CD8-positive, alpha-beta memory T cell (primary cell): ENCODE results near the gene EBF4. TPM values are rescaled to one million over a fixed set of nuclear protein-coding genes. Genes with fewer than 3 reads are reported as not detected.

ENCODE experiments used
- CTCF ChIA-PET: fragments of 350-600 bp; sonication (Branson Sonifier 250); formaldehyde crosslinking; loops from one replicate; lab custom pipeline; 2021; ENCODE audit warnings: antibody characterized with exemption; lab: Charles Lee
- POLR2A ChIA-PET: fragments of 350-600 bp; sonication (Branson Sonifier 250); formaldehyde crosslinking; loops from one replicate; lab custom pipeline; 2021; ENCODE audit warnings: antibody characterized with exemption; lab: Charles Lee
- DNase-seq, 5 donors: peaks; one replicate each; pipeline versions ENCODE4 v3.0.0 to v3.0.0-alpha.2; 2020 to 2022; ENCODE audit warnings: mixed read lengths in 1 of 5
- H3K27ac ChIP-seq: one replicate; pipeline ENCODE4 v1.7.0; 2013; ENCODE audit warnings: low read depth, mild to moderate bottlenecking, low read length, moderate library complexity
- H3K27me3 ChIP-seq: 2 replicates; pipeline ENCODE4 v1.7.0; 2013; ENCODE audit warnings: low read length, mild to moderate bottlenecking; ENCODE audit not compliant: insufficient read depth, poor library complexity, severe bottlenecking
- H3K36me3 ChIP-seq: 2 replicates; pipeline ENCODE4 v1.7.0; 2013; ENCODE audit warnings: mild to moderate bottlenecking, low read length, moderate library complexity; ENCODE audit not compliant: insufficient read depth
- H3K4me1 ChIP-seq: 2 replicates; pipeline ENCODE4 v1.7.0; 2013; ENCODE audit warnings: mild to moderate bottlenecking, low read length, moderate library complexity; ENCODE audit not compliant: insufficient read depth
- H3K4me3 ChIP-seq: 2 replicates; pipeline ENCODE4 v1.7.0; 2013; ENCODE audit warnings: mild to moderate bottlenecking, low read length
- H3K9me3 ChIP-seq: 2 replicates; pipeline ENCODE4 v1.7.0; 2013; ENCODE audit warnings: mild to moderate bottlenecking, low read length
- H3K27ac Mint-ChIP-seq, 8 donors: one replicate each; pipeline ENCODE4 v1.8.0; 2020 to 2021; ENCODE audit warnings: mixed read lengths in 8 of 8, mild to moderate bottlenecking in 6 of 8, inconsistent platforms in 3 of 8, moderate library complexity in 3 of 8
- H3K27me3 Mint-ChIP-seq, 2 donors: one replicate each; pipeline ENCODE4 v1.8.0; 2020 to 2021; ENCODE audit warnings: mixed read lengths in 2 of 2, mild to moderate bottlenecking in 1 of 2, moderate library complexity in 1 of 2
- H3K36me3 Mint-ChIP-seq, 3 donors: one replicate each; pipeline ENCODE4 v1.8.0; 2020 to 2021; ENCODE audit warnings: mixed read lengths in 3 of 3, inconsistent platforms in 1 of 3, mild to moderate bottlenecking in 1 of 3
- H3K4me1 Mint-ChIP-seq, 3 donors: one replicate each; pipeline ENCODE4 v1.8.0; 2020 to 2021; ENCODE audit warnings: mixed read lengths in 3 of 3, inconsistent platforms in 1 of 3, mild to moderate bottlenecking in 1 of 3
- H3K4me3 Mint-ChIP-seq, 7 donors: one replicate each; pipeline ENCODE4 v1.8.0; 2020 to 2021; ENCODE audit warnings: mixed read lengths in 7 of 7, mild to moderate bottlenecking in 6 of 7, moderate library complexity in 4 of 7, inconsistent platforms in 2 of 7
- H3K9me3 Mint-ChIP-seq, 5 donors: one replicate each; pipeline ENCODE4 v1.8.0; 2020 to 2022; ENCODE audit warnings: mixed read lengths in 5 of 5, mild to moderate bottlenecking in 3 of 5, moderate library complexity in 2 of 5, inconsistent platforms in 1 of 5
- polyA plus RNA-seq: library from polyadenylated mRNA; unstranded; fragments of 300-500 nt; fragmentation: Illumina TruSeq; gene quantifications from one replicate; pipeline ENCODE4 v1.2.3, GENCODE V29; 2021
- total RNA-seq, 2 experiments: library from RNA; stranded (reverse); gene quantifications; one replicate each; pipeline ENCODE4 v1.2.3, GENCODE V29; 2021

The EBF4 gene
- total and polyA plus RNA-seq, 3 experiments from 2014 or later: 0.66 to 2.0 (median 0.92) TPM

DNA sequence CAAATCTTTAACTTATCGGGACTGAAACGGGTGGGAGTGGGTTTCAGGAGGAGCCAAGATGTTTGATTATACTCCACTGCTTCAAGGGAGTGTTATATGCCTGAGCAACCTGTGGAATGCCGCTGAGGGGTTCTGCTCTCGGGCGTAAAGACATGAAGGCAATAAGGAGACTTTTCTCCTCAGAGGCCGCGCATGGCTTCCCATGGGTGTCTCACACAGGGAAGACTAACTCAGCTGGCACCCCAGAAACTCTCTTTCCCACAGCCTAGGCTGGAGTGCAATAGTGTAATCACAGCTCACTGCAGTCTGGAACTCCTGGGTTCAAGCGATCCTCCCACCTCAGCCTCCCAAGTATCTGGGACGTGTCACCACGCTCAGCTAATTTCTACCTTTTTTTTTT, 117.1 kb downstream of the EBF4 start:
- Mint-ChIP-seq H3K9me3 (peaks cover 0 to 6% (median 0%) of the 10 kb centered on the region in 5 donors), H3K4me3 (no peak overlapping the region), H3K4me1 (peaks cover 0 to 3% (median 0%) of the 10 kb centered on the region in 3 donors), H3K36me3 (peaks cover 0 to 21% (median 2%) of the 10 kb centered on the region in 3 donors), H3K27ac (no peak overlapping the region), H3K27me3 (peaks cover 42 to 60% of the 10 kb centered on the region in 2 donors)
- CTCF ChIA-PET: no interaction called here
- no peaks in the 10 kb centered on the region for H3K9me3 ChIP-seq
- H3K4me1 ChIP-seq: no peaks in the 10 kb centered on the region
- H3K27ac ChIP-seq: no peak overlapping the region
- POLR2A ChIA-PET: no interaction called here
- no peaks in the 10 kb centered on the region for H3K36me3 ChIP-seq
- no peak for DNase-seq
- H3K4me3 ChIP-seq: no peak overlapping the region
- peaks cover 5% of the 10 kb centered on the region for H3K27me3 ChIP-seq

Other genes with a start within 250 kb of the EBF4 start
- 100 to 1,000 TPM; 423 to 432 TPM for gene SNRPB, start 222.0 kb upstream of the EBF4 start, total RNA-seq
- 291 TPM for gene SNRPB, start 222.0 kb upstream of the EBF4 start, polyA plus RNA-seq
- 10 to 100 TPM; 11.3 TPM for gene ZNF343, start 183.9 kb upstream of the EBF4 start, total RNA-seq
- gene ZNF343, start 183.9 kb upstream of the EBF4 start, polyA plus RNA-seq: 4.3 TPM
- not detected for gene TMC2, start 156.2 kb upstream of the EBF4 start, total RNA-seq
- gene TMC2, start 156.2 kb upstream of the EBF4 start, polyA plus RNA-seq: not detected
- 100 to 1,000 TPM; 888 to 920 TPM for gene NOP56, start 40.1 kb upstream of the EBF4 start, total RNA-seq
- 106 TPM for gene NOP56, start 40.1 kb upstream of the EBF4 start, polyA plus RNA-seq
- 100 to 1,000 TPM; 138 to 145 TPM for gene IDH3B, start 28.6 kb upstream of the EBF4 start, total RNA-seq
- 107 TPM for gene IDH3B, start 28.6 kb upstream of the EBF4 start, polyA plus RNA-seq
- gene CPXM1, start 107.8 kb downstream of the EBF4 start, total RNA-seq: under 1 TPM; 0.46 to 0.71 TPM
- gene CPXM1, start 107.8 kb downstream of the EBF4 start, polyA plus RNA-seq: not detected
- gene C20orf141, start 122.2 kb downstream of the EBF4 start, total RNA-seq: not detected
- not detected for gene C20orf141, start 122.2 kb downstream of the EBF4 start, polyA plus RNA-seq
- not detected for gene TMEM239, start 123.6 kb downstream of the EBF4 start, total RNA-seq
- not detected for gene TMEM239, start 123.6 kb downstream of the EBF4 start, polyA plus RNA-seq
- 10 to 100 TPM; 30.8 to 34.0 TPM for gene PCED1A, start 147.9 kb downstream of the EBF4 start, total RNA-seq
- gene PCED1A, start 147.9 kb downstream of the EBF4 start, polyA plus RNA-seq: 20.2 TPM
- 10 to 100 TPM; 47.8 to 49.1 TPM for gene VPS16, start 148.0 kb downstream of the EBF4 start, total RNA-seq
- gene VPS16, start 148.0 kb downstream of the EBF4 start, polyA plus RNA-seq: 40.1 TPM
- 10 to 100 TPM; 51.6 to 57.8 TPM for gene PTPRA, start 180.7 kb downstream of the EBF4 start, total RNA-seq
- gene PTPRA, start 180.7 kb downstream of the EBF4 start, polyA plus RNA-seq: 56.9 TPM